Activated T-cell treated with anti-CD3 and anti-CD28 coated beads, Interleukin-2, amount 50 U/mL, for 72 hours (primary cell): Measurements from ENCODE around the gene PRKAA1. TPM values are rescaled to one million over a fixed set of nuclear protein-coding genes. Genes with fewer than 3 reads are reported as not detected.
A peak's percentile ranks its signal among the peaks of the same experiment; 100 is the strongest.
"Not testable (repeated sequence)": the region's sequence is repeated elsewhere in the genome, so short reads cannot be mapped to it uniquely, and the experiment has no call there.

Experiments
- ATAC-seq, 2 donors: fragments of 150-1000 bp; cut with Tn5 transposase; replicated peaks in 1 of 2; 2 replicates each; pipeline ENCODE4 v1.10.0; 2021; ENCODE audit warnings: moderate library complexity in 2 of 2, mild to moderate bottlenecking in 1 of 2
- DNase-seq, 2 donors: peaks; one replicate each; pipeline ENCODE4 v3.0.0; 2021 to 2022; ENCODE audit warnings: mixed read lengths in 1 of 2
- H3K27ac Mint-ChIP-seq: one replicate; pipeline ENCODE4 v1.8.0; 2022; ENCODE audit warnings: mild to moderate bottlenecking, moderate library complexity, mixed read lengths
- H3K27me3 Mint-ChIP-seq: one replicate; pipeline ENCODE4 v1.8.0; 2022; ENCODE audit warnings: low read depth, mixed read lengths
- H3K36me3 Mint-ChIP-seq, 2 donors: one replicate each; pipeline ENCODE4 v1.8.0; 2022; ENCODE audit warnings: mixed read lengths in 2 of 2, mild to moderate bottlenecking in 1 of 2; ENCODE audit not compliant: insufficient read depth in 2 of 2
- H3K4me1 Mint-ChIP-seq: one replicate; pipeline ENCODE4 v1.8.0; 2022; ENCODE audit warnings: low read depth, mixed read lengths
- H3K4me3 Mint-ChIP-seq, 2 donors: one replicate each; pipeline ENCODE4 v1.8.0; 2022; ENCODE audit warnings: mild to moderate bottlenecking in 2 of 2, mixed read lengths in 2 of 2, moderate library complexity in 2 of 2
- H3K9me3 Mint-ChIP-seq, 2 donors: one replicate each; pipeline ENCODE4 v1.8.0; 2022; ENCODE audit warnings: mixed read lengths in 2 of 2
- total RNA-seq, 2 donors: library from RNA; stranded (reverse); gene quantifications; one replicate each; pipeline ENCODE4 v1.2.3, GENCODE V29; 2022

Gene PRKAA1
- total RNA-seq, 2 donors from 2014 or later: 62.7 to 69.1 TPM

GRCh38 chr5:40722497-40722911, 75.7 kb downstream of the PRKAA1 start:
- peaks cover 16 to 37% of the 10 kb centered on the region in 2 donors for H3K36me3 Mint-ChIP-seq
- not testable (repeated sequence) for H3K27ac Mint-ChIP-seq, H3K4me1 Mint-ChIP-seq, H3K27me3 Mint-ChIP-seq, ATAC-seq, DNase-seq, H3K9me3 Mint-ChIP-seq, H3K4me3 Mint-ChIP-seq

- peaks cover 12 to 29% of the 10 kb centered on the region in 2 donors for H3K36me3 Mint-ChIP-seq
- no peaks in the 10 kb centered on the region for H3K27me3 Mint-ChIP-seq
- DNase-seq (no peak), ATAC-seq (no peak)
- no peak overlapping the region for H3K27ac Mint-ChIP-seq
- peaks cover 1 to 5% of the 10 kb centered on the region in 2 donors for H3K9me3 Mint-ChIP-seq
- no peak overlapping the region for H3K4me3 Mint-ChIP-seq
- peaks cover 8% of the 10 kb centered on the region for H3K4me1 Mint-ChIP-seq
Measured at GRCh38 chr5:40720069-40720468, 78.1 kb downstream of the PRKAA1 start.

- Mint-ChIP-seq H3K27ac (no peak overlapping the region), H3K27me3 (no peaks in the 10 kb centered on the region), H3K9me3 (peaks cover 1 to 5% of the 10 kb centered on the region in 2 donors), H3K4me1 (peaks cover 8% of the 10 kb centered on the region), H3K4me3 (no peak overlapping the region), H3K36me3 (peaks cover 11 to 21% of the 10 kb centered on the region in 2 donors)
- no peak for ATAC-seq
- no peak for DNase-seq
Measured at GRCh38 chr5:40717281-40717680, 80.9 kb downstream of the PRKAA1 start.

- peaks cover 11 to 21% of the 10 kb centered on the region in 2 donors for H3K36me3 Mint-ChIP-seq
- no peak for ATAC-seq
- no peak overlapping the region for H3K27ac Mint-ChIP-seq
- DNase-seq: no peak
- no peak overlapping the region for H3K4me3 Mint-ChIP-seq
- H3K4me1 Mint-ChIP-seq: peaks cover 8% of the 10 kb centered on the region
- H3K27me3 Mint-ChIP-seq: no peaks in the 10 kb centered on the region
- H3K9me3 Mint-ChIP-seq: peaks cover 1 to 4% of the 10 kb centered on the region in 2 donors
Measured at GRCh38 chr5:40716590-40716989, 81.6 kb downstream of the PRKAA1 start.

- H3K27ac Mint-ChIP-seq: no peak overlapping the region
- DNase-seq: no peak
- peak in 1 of 2 donors; percentile 34 for ATAC-seq
- no peaks in the 10 kb centered on the region for H3K27me3 Mint-ChIP-seq
- H3K9me3 Mint-ChIP-seq: no peaks in the 10 kb centered on the region
- H3K36me3 Mint-ChIP-seq: peaks cover 6 to 15% of the 10 kb centered on the region in 2 donors
- H3K4me3 Mint-ChIP-seq: no peak overlapping the region
- peaks cover 8% of the 10 kb centered on the region for H3K4me1 Mint-ChIP-seq
Measured at GRCh38 chr5:40716000-40716399, 82.2 kb downstream of the PRKAA1 start.

GRCh38 chr5:40714001-40714400, 84.2 kb downstream of the PRKAA1 start:
- no peaks in the 10 kb centered on the region for H3K27me3 Mint-ChIP-seq

GRCh38 chr5:40710575-40710974, 87.6 kb downstream of the PRKAA1 start:
- H3K4me3 Mint-ChIP-seq, H3K27me3 Mint-ChIP-seq, ATAC-seq, H3K4me1 Mint-ChIP-seq, H3K27ac Mint-ChIP-seq, DNase-seq: not testable (repeated sequence)
- Mint-ChIP-seq H3K9me3 (peaks cover 7 to 12% of the 10 kb centered on the region in 2 donors), H3K36me3 (peaks cover 16 to 26% of the 10 kb centered on the region in 2 donors)

More at GRCh38 chr5:40714001-40714400, 84.2 kb downstream of the PRKAA1 start:
- peaks cover 8 to 10% of the 10 kb centered on the region in 2 donors for H3K36me3 Mint-ChIP-seq
- peaks cover 0 to 2% of the 10 kb centered on the region in 2 donors for H3K9me3 Mint-ChIP-seq
- H3K4me3 Mint-ChIP-seq: no peak overlapping the region
- ATAC-seq: no peak
- peak overlapping the region; percentile 50 for H3K27ac Mint-ChIP-seq
- H3K4me1 Mint-ChIP-seq: peaks cover 8% of the 10 kb centered on the region
- no peak for DNase-seq

Other genes starting within 250 kb of the PRKAA1 start
- gene PTGER4, start 118.5 kb downstream of the PRKAA1 start, total RNA-seq: 10 to 100 TPM; 42.3 to 59.5 TPM
- 10 to 100 TPM; 29.4 to 33.5 TPM for gene TTC33, start 42.4 kb downstream of the PRKAA1 start, total RNA-seq
- 1,000 to 10,000 TPM; 2,016 to 2,043 TPM for gene RPL37, start 36.8 kb upstream of the PRKAA1 start, total RNA-seq
- 1 to 10 TPM in 1 of 2 donors, under 1 TPM in 1; 0.76 to 1.2 TPM for gene CARD6, start 43.0 kb upstream of the PRKAA1 start, total RNA-seq
- gene C7, start 111.1 kb upstream of the PRKAA1 start, total RNA-seq: not detected